Measurements from ENCODE around the gene SDF4. TPM values are rescaled to one million over a fixed set of nuclear protein-coding genes. Genes with fewer than 3 reads are reported as not detected.
A peak's percentile ranks its signal among the peaks of the same experiment; 100 is the strongest.

Gene SDF4
- total RNA-seq, 2 experiments from 2014 or later = 81.5 to 87.5 TPM

GRCh38 chr1:1264868-1265272 lies 33.1 kb upstream of the SDF4 start:
- DNase-seq (peak; percentile 51), ATAC-seq (peak; percentile 51)
- Mint-ChIP-seq H3K9me3 (no peaks in the 10 kb centered on the region), H3K4me3 (no peak overlapping the region), H3K27me3 (no peaks in the 10 kb centered on the region), H3K4me1 (ENCODE audit: low read depth) (peaks cover 16% of the 10 kb centered on the region), H3K27ac (no peak overlapping the region), H3K36me3 (ENCODE audit: low read depth) (peaks cover 29% of the 10 kb centered on the region)
- ChIA-PET CTCF (interaction anchor here (1.0 to 1.9 kb wide), 3 partner anchors 15 to 142 kb away, joined by 3 to 14 read pairs (median 7); no protein-coding TSS in a partner anchor), POLR2A (no interaction called here)
- TF ChIP-seq CTCF (IDR thresholded peaks at IDR 0.05) = no peak
- intact Hi-C loops (cut with micrococcal nuclease) = no loop called here

- CTCF ChIA-PET = interaction anchor here (0.7 to 1.9 kb wide), 4 partner anchors 12 to 143 kb away, joined by 3 to 14 read pairs (median 5); no protein-coding TSS in a partner anchor
- H3K27ac Mint-ChIP-seq = no peak overlapping the region
- no peaks in the 10 kb centered on the region for H3K9me3 Mint-ChIP-seq
- no peak for TF ChIP-seq CTCF (IDR thresholded peaks at IDR 0.05)
- H3K4me3 Mint-ChIP-seq = no peak overlapping the region
- ATAC-seq (no peak), DNase-seq (no peak)
- H3K27me3 Mint-ChIP-seq = no peaks in the 10 kb centered on the region
- H3K36me3 Mint-ChIP-seq (ENCODE audit: low read depth) = peaks cover 36% of the 10 kb centered on the region
- intact Hi-C loops (cut with micrococcal nuclease) = no loop called here
- H3K4me1 Mint-ChIP-seq (ENCODE audit: low read depth) = peaks cover 13% of the 10 kb centered on the region
- POLR2A ChIA-PET = interaction anchor here (0.8 kb wide), 1 partner anchor 9 kb away, joined by 3 read pairs; the partner anchor contains the start of gene UBE2J2
These were observed 32.2 kb upstream of the SDF4 start for GRCh38 chr1:1264026-1264425.

GRCh38 chr1:1262758-1263157 lies 31.0 kb upstream of the SDF4 start:
- DNase-seq = no peak
- H3K27ac Mint-ChIP-seq = no peak overlapping the region
- ChIA-PET CTCF (no interaction called here), POLR2A (no interaction called here)
- intact Hi-C loops (cut with micrococcal nuclease) = no loop called here
- H3K27me3 Mint-ChIP-seq = no peaks in the 10 kb centered on the region
- ATAC-seq = no peak
- H3K36me3 Mint-ChIP-seq (ENCODE audit: low read depth) = peaks cover 39% of the 10 kb centered on the region
- peaks cover 10% of the 10 kb centered on the region for H3K4me1 Mint-ChIP-seq (ENCODE audit: low read depth)
- no peak for TF ChIP-seq CTCF (IDR thresholded peaks at IDR 0.05)
- H3K4me3 Mint-ChIP-seq = no peak overlapping the region
- no peaks in the 10 kb centered on the region for H3K9me3 Mint-ChIP-seq

DNA sequence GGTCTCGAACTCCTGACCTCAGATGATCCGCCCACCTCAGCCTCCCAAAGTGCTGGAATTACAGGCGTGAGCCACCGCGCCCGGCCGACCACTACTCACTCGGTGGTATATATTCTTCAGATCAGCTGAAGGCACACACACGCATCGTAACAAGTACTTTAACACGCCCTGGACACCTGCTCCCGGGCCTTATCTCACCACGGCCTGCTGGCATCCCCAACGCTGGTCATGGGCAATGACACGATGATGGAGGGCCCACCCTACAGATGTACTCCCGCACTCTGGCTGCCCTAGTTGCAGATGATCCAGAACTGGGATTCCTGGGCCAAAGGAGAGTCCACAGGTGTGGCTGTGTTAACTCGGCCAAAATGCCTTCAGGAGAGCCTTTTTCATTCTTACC lies 30.3 kb upstream of the SDF4 start:
- no peak for DNase-seq
- H3K27ac Mint-ChIP-seq = no peak overlapping the region
- intact Hi-C loops (cut with micrococcal nuclease) = no loop called here
- peaks cover 10% of the 10 kb centered on the region for H3K4me1 Mint-ChIP-seq (ENCODE audit: low read depth)
- POLR2A ChIA-PET = no interaction called here
- H3K4me3 Mint-ChIP-seq = no peak overlapping the region
- no peak for TF ChIP-seq CTCF (IDR thresholded peaks at IDR 0.05)
- no peaks in the 10 kb centered on the region for H3K9me3 Mint-ChIP-seq
- no peaks in the 10 kb centered on the region for H3K27me3 Mint-ChIP-seq
- CTCF ChIA-PET = no interaction called here
- ATAC-seq = no peak
- peaks cover 38% of the 10 kb centered on the region for H3K36me3 Mint-ChIP-seq (ENCODE audit: low read depth)

GRCh38 chr1:1260843-1261560 lies 29.2 kb upstream of the SDF4 start:
- DNase-seq = no peak
- CTCF ChIA-PET = interaction anchor here (1.1 to 1.5 kb wide), 3 partner anchors 10 to 259 kb away, joined by 3 to 11 read pairs (median 4); no protein-coding TSS in a partner anchor
- POLR2A ChIA-PET = interaction anchor here (0.8 kb wide), 1 partner anchor 143 kb away, joined by 3 read pairs; no protein-coding TSS in a partner anchor
- peaks cover 39% of the 10 kb centered on the region for H3K36me3 Mint-ChIP-seq (ENCODE audit: low read depth)
- TF ChIP-seq CTCF (IDR thresholded peaks at IDR 0.05) = no peak
- no peak overlapping the region for H3K4me3 Mint-ChIP-seq
- no peaks in the 10 kb centered on the region for H3K9me3 Mint-ChIP-seq
- intact Hi-C loops (cut with micrococcal nuclease) = no loop called here
- H3K27me3 Mint-ChIP-seq = no peaks in the 10 kb centered on the region
- peak overlapping the region; percentile 46 for H3K27ac Mint-ChIP-seq
- H3K4me1 Mint-ChIP-seq (ENCODE audit: low read depth) = peaks cover 8% of the 10 kb centered on the region
- no peak for ATAC-seq

Data from activated CD8-positive, alpha-beta T cell treated with anti-CD3 and anti-CD28 coated beads for 36 hours (primary cell).